HG02678 (cell line): ENCODE measurements around the gene SPDYE2.
"Not testable (repeated sequence)": the region's sequence is repeated elsewhere in the genome, so short reads cannot be mapped to it uniquely, and the experiment has no call there.

Experiments
- ATAC-seq: cut with Tn5 transposase; IDR thresholded peaks from one replicate; pipeline ENCODE4 v1.9.1; 2021; ENCODE audit warnings: mild to moderate bottlenecking, moderate library complexity; ENCODE audit not compliant: unreplicated experiment

SPDYE2 gene

DNA sequence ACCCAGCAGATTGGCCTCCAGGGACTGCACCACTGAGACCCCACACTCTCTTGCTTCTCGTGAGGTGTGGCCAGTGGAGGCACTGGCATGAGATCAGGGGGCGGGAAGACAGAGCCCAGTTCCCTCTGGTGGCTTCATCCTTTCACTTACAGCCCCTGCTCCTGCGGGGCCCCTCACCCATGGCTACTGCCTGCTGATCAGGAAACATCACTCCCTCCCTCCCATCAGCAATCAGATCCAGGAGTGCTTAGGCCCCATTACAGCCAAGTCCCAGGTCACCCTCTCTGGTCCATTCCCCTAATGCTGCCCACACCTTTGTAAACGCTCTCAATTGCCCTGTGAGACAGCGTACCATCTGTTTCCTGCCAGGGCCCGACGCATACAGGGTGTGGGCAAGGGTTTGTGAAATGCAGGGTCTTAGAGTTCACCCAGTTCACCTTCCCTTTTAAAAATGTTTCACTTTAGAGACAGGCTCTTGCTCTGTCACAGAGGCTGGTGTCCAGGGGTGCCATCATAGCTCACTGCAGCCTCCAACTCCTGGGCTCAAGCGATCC is 15.9 kb upstream of the SPDYE2 start:
- not testable (repeated sequence) for ATAC-seq

DNA sequence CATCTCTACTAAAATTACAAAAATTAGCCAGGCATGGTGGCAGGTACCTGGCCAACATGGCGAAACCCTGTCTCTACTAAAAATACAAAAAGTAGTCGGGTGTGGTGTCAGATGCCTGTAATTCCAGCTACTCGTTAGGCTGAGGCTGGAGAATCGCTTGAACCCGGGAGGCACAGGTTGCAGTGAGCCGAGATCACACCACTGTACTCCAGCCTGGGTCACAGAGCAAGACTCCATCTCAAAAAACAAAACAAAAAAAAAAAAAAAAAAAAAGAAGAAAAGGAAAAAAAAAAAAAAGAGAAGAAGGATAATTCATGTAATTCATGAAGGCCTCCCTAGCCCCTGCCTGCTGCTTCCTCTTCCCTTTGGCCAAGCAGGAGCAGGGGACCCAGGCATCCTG is 10.4 kb upstream of the SPDYE2 start:
- ATAC-seq, result not testable (repeated sequence)

DNA sequence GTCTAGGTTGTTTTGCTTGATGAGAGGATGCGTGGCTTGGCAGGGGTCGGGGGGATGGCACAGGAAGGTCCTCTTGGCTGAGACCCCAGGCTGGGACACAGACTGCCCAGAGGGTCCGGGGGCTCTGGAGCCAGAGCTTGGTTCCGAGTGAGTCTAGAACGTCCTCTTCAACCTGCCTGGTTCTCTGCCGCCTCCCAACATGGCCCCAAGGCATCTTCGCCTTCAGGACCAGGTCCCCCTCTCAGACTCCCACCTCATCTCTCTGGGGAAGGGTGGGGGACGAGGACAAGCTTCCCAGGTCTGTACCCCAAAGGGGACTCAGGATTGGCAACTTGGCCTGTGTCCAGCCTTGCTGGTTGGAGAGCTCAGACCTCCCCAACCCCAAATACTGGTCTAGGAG is 8.9 kb upstream of the SPDYE2 start:
- ATAC-seq, result not testable (repeated sequence)

DNA sequence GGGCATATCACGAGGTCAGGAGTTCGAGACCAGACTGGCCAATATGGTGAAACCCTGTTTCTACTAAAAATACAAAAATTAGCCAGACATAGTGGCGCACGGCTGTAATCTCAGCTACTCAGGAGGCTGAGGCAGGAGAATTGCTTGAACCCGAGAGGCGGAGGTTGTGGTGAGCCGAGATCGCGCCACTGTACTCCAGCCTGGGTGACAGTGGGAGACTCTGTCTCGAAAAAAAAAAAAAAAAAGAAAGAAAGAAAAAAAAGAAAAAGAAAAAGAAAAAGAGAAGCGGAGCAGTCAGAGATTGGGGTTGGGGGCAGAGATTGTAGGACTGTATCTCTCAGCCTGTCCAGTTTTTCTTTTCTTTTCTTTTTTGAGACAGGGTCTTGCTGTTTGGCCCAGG is 8.3 kb upstream of the SPDYE2 start:
- not testable (repeated sequence) for ATAC-seq

DNA sequence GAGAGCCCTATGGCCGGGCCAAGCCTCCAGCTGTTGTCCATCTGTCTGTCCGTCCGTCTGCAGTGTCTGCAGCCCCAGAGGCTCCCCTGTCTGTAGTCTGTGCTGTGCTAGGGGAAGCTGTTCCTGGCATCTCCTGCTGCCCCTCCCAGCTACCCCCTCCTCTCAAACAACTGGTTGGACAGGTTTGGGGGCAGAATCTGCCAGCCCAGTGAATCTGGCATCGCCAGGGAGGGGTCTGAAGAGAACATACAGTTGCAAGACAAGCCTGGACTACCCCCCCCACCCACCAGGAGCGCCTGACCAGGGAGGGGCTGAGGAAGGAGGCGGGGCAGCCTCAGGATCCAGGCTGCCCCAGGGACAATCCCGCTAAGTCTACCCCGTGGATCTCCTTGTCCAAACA is 7.4 kb upstream of the SPDYE2 start, which contains the start of gene UPK3BL2:
TSS of gene UPK3BL2 (minus strand) at position 101 of the 400 bp plus-strand sequence. CDS start at position 41, 60 bp downstream.
- not testable (repeated sequence) for ATAC-seq

DNA sequence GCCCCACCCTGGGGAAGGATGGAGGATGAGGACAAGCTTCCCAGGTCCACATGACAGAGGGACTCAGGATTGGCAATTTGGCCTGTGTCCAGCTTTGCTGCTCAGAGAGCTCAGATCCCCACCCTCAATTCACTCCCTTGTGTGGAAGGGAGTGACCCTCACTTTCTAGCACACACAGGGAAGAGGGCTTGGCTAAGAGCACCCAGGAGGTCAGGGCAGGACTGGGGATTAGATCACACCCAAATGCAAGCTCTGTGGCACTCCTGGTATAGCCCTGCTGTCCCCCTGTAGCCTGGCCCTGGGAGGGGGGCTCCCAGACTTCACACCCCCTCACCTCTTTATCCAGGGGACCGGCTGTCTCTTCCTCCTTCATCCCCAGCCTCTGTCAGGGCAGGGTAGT is 6.7 kb upstream of the SPDYE2 start:
- ATAC-seq, result not testable (repeated sequence)

DNA sequence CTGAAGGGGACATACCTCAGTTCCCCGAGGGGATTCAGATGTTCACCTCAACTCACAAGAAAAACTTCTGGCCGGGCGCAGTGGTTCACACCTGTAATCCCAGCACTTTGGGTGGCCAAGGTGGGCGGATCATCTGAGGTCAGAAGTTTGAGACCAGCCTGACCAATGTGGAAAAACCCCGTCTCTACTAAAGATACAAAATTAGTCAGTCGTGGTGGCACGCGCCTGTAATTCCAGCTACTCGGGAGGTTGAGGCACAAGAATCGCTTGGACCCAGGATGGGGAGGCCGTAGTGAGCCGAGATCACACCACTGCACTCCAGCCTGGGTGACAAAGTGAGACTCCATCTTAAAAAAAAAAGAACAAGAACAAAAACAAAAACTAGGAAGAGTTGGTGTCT is 5.7 kb upstream of the SPDYE2 start:
- ATAC-seq, result not testable (repeated sequence)

DNA sequence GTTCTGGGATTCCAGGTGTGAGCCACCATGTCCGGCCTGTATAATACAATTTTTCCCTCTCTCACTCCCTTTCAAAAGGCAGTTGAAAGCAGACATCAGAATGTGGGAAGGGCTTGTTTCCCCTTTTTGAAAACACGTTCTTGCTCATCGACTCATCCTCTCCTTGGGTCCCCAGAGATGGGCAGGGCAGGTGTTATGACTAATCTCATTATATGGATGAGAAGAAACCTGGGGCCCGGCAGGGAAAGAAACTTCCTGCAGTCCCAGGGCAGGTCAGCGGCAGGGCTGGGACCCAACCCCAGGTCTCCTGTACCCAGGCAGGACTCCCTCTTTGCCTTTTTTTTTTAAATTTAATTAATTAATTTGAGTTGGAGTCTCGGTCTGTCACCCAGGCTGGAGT is 4.7 kb upstream of the SPDYE2 start:
- peak; percentile 84 for ATAC-seq

DNA sequence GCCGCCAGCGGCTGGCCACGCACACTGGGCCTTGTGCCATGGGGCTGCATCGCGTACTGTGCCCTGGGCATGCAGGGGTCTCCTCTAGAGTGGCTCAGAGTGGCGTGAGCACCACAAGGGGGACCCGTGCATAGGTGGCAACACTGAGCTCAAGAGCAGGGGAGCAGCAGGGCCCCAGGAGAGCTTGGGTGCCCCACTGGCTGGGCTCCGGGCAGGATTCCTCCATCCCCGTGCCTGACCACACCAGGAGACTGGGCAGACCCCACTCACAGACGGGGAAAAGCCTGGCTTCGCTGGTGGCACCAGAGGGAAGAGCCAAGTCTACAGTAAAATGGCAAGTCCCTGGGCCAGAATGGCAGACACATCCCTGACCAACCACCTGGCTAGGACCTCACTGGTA is 17.6 kb downstream of the SPDYE2 start:
- ATAC-seq, result not testable (repeated sequence)

DNA sequence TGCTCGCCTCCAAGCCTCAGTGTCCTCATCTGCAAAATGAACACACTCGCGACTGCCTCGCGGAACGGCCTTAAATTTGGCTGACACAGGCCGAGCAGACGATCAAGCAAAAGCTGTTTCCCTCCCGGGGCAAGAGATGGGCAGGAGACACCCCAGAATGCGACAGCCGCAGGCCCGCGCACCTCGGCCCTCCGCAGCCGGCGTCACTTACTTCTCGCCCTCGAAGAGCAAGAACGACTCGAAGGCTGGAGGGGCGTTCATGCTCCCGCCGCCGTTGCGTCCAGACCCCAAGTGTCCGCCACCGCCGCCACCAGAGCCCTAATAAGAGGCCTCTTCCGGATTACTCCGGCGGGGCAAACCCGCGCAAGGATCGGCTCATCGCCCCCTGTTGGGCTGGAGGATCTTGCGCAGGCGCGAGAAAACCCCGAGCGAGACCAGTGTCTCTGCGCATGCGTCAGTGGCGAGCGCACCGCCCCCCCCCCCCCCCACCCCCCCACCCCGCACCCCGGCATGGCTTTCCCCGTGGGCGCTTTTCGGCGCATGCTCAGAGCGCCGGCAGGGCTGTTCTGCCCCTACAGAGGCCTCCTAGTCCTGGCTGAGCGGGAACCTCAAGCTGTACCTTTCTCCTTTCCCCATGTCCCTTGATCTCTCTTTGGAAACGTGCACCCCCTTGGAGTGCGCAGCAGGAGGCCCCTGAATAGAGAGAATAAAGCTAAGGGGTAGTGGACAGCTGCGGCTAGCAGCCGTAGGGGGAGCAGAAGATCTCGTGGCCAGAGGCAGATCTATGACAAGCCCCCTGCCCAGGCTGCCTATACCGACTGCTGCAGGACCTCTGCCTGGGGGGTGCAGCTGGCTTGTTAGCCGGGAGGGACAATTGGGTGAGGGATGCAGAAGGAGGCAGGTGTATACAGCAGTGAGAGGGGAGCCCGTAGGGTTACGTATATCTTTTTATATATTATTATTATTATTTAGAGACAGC is 21.5 kb downstream of the SPDYE2 start, which contains the start of gene POLR2J3:
TSS of gene POLR2J3 (minus strand) at position 323 of the 979 bp plus-strand sequence. CDS start at position 261, 62 bp downstream.
- ATAC-seq, result peak; percentile 94

DNA sequence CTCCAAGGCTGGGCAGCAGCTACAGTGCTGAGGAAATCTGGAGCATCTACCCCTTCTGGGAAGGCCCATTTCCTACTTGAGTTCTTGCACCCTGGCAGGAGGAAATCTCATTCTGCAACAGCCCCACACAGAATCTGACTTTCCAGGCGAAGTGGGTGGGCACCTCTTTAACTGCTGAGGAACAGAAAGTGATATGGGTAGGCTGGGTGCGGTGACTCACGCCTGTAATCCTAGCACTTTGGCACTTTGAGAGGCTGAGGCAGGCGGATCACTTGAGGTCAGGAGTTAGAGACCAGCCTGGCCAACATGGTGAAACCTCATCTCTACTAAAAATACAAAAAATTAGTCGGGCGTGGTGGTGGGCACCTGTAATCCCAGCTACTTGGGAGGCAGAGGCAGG is 23.6 kb downstream of the SPDYE2 start:
- ATAC-seq, result not testable (repeated sequence)

DNA sequence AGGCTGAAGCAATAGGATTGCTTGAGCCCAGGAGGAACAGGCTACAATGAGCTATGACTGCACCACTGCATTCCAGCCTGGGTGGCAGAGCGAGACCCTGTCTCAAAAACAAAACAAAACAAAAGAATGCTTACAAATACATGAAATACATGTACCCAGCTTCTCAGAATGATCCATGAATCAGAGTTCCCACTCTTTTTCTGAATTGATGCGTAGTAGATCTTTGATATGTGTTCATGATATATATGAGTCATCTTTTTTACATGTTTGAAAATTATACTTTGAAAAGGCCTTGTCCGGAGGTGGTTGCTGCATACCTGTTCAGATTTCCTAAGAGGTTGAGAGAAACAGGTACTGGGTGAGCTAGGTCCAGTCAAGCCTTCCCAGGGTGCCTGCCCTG is 25.3 kb downstream of the SPDYE2 start:
- not testable (repeated sequence) for ATAC-seq

DNA sequence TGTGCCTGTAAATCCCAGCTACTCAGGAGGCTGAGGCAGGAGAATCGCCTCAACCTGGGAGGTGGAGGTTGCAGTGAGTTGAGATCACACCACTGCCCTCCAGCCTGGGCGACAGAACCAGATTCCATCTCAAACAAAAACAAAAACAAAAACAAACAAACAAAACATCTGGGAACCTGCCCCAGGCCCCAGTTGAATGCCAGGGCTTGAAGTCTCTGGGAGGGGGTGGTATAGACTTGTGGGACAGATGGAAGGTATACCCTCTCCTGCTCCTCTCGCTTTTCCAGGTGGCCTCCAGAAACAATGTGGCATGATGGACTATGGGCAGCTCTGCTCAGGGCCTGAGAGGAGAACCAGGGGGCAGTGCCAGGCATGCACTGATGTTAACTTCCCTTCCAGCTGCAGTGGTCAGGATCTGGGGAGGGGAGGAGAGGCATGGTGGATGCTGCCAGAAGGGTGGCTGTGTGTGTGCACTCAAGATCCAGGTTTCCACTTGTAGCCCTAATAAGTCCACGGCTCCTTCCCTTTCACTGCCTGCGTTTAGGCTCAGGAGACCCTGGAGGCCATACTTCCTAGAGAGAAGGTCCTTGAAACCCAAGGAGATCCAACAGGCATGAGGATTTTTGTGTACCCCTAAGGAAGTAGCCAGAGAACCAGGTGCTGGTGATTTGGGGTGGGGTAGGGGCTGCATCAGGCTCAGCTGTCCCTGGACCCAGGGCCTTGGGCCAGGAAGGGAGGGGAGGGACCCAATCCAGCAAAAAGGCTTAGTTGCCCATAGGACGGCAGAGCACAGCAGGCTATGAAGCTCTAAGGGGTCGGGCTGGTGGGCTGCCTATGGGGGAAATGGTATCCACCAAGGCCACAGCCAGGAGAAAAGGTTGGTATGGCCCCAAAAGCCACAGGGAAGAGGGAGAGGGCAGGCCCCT is 26.6 kb downstream of the SPDYE2 start:
- not testable (repeated sequence) for ATAC-seq

DNA sequence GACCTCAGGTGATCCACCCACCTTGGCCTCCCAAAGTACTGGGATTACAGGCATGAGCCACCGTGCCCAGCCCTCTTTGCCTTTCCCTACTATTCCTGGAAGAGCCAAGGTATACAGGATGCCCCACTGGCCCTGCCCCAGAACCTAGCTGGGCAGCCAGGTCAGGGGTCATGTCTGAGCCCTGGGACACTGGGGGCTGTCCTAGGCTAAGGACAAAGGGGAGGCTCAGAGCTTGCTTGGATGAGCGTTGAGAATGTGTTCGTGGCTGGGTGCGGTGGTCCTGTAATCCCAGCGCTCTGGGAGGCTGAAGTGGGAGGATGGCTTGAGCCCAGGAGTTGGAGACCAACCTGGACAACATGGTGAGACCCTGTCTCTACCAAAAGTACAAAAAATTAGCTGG is 27.5 kb downstream of the SPDYE2 start:
- ATAC-seq, result not testable (repeated sequence)

DNA sequence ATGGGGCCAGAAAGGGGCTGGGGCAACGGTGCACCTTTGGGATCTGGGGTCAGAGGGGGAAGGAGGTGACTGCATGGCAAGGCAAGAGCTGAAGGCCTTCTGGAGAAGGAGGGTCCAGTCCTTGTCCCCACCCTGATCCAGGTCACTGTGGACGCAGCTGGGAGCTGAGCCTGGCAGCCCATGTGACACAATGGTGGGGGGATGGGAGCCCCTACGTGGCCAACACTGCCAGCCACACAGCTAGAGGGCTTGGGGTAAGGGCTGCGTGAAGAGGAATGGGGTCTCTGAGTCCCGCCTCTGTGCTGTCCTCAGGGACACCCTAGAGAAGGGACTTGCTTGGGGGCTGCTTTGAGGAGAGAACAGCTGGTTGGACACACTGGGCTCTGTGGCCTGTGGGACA is 30.7 kb downstream of the SPDYE2 start:
- ATAC-seq, result not testable (repeated sequence)

DNA sequence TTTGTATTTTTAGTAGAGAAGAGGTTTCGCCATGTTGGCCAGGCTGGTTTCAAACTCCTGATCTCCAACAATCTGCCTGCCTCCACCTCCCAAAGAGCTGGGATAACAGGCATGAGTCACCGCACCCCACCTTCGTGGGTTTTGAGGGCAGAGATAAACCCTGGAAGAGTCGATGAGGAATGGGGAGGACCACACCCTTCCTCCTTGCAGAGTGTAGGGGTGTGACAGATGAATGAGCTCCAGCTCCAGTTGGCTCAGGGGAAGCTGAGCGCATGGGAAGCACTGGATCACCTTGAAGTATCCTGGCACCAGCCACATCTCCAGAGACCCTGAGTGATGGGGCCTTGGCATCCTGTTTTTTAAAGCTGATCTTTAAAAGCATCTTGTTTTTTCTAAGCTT is 32.5 kb downstream of the SPDYE2 start:
- ATAC-seq, result not testable (repeated sequence)

DNA sequence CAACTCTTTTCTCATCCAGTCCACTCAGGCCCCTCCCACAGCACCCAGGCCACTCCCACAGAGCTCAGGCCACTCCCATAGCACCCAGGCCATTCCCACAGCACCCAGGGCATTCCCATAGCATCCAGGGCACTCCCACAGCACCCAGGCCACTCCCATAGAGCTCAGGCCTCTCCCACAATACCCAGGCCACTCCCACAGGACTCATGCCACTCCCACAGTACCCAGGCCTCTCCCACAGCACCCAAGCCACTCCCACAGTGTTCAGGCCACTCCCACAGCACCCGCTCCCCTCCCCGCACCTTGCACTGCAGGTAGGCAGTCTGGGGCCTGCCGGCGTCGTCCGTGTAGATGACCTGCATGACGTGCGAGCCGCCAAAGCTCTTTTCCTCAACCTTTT is 38.8 kb downstream of the SPDYE2 start:
- ATAC-seq, result peak; percentile 38

DNA sequence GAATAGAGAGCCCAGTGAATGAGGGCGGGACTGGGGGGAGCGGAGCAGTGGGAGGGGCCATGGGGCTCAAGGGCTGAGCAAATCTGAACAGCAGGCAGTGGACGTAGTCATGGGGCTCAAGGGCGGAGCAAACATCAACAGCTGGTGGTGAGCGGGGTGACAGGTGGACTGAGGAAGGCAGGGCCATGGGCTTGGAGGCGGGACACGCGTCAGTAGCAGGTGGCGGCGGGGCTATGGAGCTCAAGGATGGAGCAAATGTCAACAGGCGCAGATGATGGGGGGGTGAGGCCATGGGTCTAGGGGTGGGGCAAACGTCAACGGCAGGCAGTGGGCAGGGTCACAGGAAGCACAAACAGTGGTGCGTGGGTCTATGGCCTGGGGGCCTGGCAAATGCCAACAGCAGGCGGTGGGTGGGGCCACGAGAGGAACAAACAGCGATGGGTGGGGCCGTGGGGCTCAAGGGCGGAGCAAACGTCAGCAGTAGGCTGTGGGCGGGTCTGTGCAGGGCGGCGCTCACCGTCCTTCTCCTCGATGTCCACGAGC is 41.5 kb downstream of the SPDYE2 start:
- ATAC-seq, result peak; percentile 53

DNA sequence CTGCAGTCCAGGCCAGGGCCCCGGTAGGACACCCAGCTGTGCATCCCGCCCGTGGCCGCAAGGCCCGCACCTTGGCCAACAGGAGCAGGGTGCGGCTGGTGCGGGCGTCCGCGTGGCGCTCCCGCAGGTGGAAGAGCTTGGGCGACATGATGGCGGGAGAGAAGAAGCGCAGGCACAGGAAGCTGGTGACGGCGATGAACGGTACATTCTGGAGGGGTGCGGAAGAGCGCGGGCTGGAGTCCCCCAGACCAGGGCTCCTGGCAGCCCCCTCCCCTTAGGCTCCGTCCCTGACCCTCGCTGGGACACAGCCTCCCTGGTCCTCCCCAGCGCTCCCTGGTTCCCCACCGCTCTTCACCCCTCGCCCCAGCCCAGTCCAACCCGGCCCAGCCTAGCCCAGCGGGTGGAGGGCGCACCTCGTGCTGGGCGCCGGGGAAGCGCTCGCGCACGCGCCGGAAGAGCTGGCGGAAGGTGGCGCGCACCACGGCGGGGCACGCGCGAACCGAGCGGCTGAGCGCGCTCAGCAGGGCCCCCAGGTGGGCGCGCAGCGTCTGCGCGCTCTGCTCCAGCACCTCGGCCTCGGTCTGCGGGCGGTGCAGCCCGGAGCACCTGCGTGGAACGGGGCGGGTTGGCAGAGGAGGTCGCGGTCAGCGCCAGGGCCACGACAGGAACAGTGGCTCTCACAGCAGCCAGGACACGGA is 42.8 kb downstream of the SPDYE2 start:
- peak; percentile 68 for ATAC-seq

DNA sequence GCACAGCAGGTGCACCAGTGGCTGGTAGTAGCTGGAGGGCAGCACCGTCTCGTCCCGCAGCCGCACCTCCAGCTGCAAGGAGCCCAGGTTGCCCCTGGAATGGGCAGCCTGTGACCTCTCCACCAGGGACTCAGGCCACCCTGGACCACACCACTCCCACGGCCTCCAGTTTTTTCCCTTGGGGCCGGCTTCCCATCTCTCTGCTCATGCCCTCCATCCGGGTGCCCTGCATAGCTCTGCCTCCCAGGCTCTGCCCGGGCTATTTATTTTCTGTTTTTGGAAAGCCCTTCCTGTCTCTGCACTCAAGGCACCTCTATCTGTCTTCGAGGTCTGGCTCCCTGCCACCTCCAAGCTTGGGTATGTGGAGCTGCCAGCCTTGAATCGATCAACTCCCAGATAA is 45.0 kb downstream of the SPDYE2 start:
- not testable (repeated sequence) for ATAC-seq
